Muscle of back (tissue), 11 donors: ENCODE data around the gene TNFAIP8L2. TPM values are rescaled to one million over a fixed set of nuclear protein-coding genes. Genes with fewer than 3 reads are reported as not detected.

Source experiments
- DNase-seq, 3 donors: peaks; one replicate each; pipeline versions ENCODE4 v3.0.0 to v3.0.0-alpha.2; 2013
- polyA plus RNA-seq, 10 donors: library from polyadenylated mRNA; unstranded; fragments of 120-200 nt; gene quantifications; one replicate each; pipeline ENCODE4 v1.2.1, GENCODE V29; 2013; ENCODE audit not compliant: insufficient read length in 10 of 10

The TNFAIP8L2 gene
- polyA plus RNA-seq, 10 donors, result 1.3 to 2.7 (median 2.2) TPM

DNA sequence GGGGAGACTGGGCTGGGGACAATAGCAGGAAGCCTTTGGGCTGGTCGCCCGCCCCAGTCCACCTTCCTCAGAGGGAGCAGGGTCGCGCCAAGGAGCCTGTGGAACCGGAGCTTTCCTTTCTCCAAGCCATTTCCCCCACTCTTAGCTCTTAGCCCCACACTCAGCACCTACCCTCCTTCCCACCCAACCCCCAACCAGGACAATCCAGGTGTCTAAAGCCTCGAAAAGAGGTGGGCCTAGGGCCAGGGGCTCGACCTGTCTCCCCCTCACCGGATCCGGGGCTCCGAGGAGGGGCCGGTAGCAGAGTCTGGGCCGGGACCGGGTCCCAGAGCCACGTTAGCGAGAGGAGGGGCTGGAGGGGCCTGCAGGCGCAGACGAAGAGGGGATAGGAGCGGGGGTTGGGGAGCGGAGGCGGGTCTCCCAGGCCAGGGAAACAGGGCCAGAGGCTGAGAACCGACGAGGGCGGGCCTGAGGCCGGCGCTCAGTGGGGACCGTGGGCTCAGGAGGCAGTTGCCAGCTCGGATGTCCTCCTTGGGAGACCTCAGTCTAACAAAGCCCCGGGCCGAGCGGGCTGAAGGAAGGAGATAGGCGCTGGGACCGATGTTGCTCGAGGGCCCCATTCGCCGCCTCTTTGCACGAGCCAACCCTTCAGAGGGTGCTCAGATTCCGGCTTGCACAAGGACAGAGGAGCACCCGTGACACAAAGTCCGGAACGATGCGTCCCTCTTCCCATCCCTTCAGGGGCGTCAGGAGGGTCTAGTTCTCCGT is 11.0 kb upstream of the TNFAIP8L2 start:
- peak in 1 of 3 donors; percentile 81 for DNase-seq

GRCh38 chr1:151146072-151146411 is 10.4 kb upstream of the TNFAIP8L2 start:
- no peak for DNase-seq

DNA sequence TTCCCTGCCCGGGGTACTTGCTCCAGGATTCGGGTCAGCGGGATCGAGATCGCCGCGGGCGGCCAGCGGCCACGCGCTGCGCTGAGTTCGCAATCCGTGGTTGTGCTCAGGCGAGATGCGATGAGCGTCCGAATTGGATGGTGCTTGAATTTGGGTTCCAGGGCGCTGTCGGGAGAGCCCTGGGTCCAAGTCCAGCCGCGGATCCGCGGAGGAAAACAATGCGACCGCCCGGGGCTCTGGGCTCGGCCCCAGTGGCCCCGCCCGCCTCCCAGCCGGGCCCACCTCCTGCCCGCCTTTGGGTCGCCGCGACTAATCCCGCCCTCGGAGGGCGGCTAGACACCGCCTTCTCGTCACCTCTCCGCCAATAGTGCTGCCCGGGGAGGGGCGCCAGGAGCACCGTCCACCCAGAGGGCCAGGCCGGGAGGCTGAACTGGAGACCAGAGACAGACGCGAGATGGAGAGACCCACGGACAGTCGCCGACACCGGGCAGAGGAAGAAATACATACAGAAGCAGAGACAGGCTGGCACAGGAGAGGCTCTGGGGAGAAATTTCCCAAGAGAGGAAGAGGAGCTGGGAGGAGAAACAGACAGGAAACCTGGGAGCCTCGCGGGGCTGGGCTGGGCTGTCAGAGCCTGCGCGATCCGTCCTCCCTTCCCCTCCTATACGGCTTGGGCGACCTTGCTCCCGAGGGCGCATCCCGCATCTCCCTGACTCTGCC is 9.9 kb upstream of the TNFAIP8L2 start, which contains the start of gene SEMA6C:
Gene SEMA6C, minus strand, starts transcription at position 220 of the 720 bp plus-strand sequence. CDS start 4,010 bp downstream, outside the sequence.
- DNase-seq, result peak; percentile 94 to 98 (median 96)

DNA sequence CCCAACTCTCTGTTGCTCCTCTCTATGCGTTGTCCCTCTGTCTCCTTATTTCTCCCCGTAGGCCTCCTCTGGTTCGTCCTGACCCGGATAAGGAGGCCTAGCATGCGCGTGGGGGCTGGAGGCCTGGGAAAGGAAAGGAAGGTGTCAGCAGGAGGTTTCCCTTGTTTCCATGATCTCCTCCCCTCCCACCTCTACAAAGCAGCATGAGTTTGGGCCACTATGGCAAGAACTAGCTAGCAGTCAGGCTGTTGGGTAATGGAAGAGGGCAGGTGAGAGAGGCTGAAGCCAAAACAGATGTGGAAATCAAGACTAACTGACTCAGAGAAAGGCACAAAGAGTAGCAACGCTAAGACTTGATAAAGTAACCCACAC is 9.3 kb upstream of the TNFAIP8L2 start:
- DNase-seq, result no peak

DNA sequence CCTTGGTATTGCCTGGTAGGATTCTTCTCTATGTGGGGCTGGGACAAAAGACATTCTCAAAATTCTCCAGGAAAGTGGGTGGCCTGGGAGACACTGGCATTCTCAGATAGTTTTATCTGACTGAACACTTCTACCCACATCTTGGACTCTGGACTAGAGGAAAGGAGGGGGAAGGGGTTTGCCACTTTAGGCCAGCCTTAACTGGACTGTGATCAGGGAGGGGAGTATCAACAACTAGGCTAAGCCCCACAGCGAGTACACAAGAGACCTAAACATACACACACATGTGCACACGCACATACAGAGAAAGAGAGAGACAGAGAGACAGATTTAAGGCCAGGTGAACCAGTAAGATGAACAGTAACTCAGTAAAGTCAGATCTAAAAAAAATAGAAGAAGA is 8.8 kb upstream of the TNFAIP8L2 start:
- DNase-seq, result no peak

GRCh38 chr1:151157067-151157531 is 650 bp downstream of the TNFAIP8L2 start:
- peak in 1 of 3 donors; percentile 23 for DNase-seq

GRCh38 chr1:151158326-151158725 is 1.9 kb downstream of the TNFAIP8L2 start:
- no peak for DNase-seq

- DNase-seq, result no peak
Observed at GRCh38 chr1:151158751-151159251, 2.4 kb downstream of the TNFAIP8L2 start.

GRCh38 chr1:151159373-151159772 is 2.9 kb downstream of the TNFAIP8L2 start:
- peak in 1 of 3 donors; percentile 29 for DNase-seq

DNA sequence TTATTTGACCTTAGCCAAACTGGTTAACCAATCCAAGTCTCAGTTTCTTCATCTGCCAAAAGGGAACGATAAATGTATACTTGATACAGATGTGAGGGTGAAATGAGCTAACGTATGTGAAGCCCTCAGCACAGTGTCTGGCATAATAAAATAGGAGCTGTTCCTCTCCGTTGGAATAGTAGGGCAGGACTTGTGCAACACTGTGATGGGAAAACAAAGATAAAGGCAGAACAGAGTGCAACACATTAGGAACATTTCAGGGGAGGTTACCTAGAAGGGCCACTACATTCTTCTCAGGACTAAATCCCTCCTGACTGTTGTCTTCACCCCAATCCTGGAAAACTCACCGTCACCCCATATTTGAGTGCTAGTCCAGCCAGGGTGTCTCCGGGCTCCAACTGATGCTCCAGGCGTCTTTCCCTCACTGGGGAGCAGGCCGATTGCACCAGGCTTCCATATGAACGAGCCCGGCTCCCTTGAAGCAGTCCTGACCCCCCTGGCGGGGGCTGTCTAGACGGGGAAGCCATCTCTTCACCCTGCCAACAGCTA is 8.4 kb downstream of the TNFAIP8L2 start:
- no peak for DNase-seq

DNA sequence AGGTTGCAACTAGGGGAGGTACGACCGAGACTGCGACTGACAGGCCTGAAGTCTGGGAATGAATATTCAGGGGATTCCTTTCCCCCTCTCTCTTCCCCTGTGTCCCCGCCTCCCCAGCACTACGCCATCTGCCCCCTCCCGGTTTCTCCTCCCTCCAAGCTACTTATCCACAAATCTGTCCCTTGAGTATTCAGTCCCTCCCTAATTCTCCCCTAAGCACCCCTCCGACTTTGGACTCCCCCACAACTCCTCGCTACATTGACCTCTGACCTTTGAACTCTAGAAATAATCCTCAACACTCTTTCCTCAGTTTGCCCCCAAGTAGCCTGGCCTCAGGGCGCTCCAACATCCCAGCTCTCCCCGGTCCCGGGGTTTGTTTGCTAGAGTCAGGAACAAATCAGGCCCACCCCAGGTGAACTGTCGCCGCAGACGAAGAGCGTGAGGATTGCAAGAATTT is 8.9 kb downstream of the TNFAIP8L2 start:
- DNase-seq, result peak in 2 of 3 donors; percentile 57 to 70

DNA sequence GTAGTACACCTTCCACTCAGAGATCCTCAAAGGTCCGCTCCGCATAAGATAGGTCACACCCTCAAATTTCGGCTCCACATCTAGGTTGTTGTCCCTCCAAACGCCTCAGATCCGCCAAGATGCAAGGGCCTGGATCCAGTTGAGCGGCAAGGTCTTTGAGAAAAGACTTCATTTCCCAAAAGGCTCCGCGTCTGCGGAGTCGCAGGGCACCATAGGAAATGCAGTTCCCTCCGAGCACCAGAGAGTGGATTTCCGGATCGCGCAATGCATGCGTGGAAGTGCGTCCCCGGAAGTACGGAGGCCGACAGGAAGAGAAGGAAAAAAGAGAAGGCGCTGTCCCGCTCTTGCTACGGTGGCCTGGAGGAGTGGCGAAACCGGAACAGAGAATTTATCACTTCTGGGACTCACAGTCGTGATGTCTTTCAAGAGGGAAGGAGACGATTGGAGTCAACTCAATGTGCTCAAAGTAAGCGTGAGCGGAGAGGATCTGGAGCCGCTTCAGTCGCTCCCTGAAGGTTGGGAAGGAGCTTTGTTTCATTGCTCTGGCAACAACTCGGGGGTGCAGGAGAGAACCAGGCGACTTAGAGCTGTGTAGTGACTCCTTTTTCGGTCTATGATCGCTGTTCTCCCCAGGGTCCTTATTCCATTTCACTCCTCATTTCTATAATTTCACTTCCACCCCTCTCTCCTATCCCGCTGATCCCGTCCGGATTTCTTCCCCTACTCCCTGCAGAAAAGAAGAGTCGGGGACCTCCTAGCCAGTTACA is 9.5 kb downstream of the TNFAIP8L2 start, which contains the start of the genes LYSMD1 and SCNM1:
Gene LYSMD1, minus strand, starts transcription at position 165 of the 767 bp plus-strand sequence. CDS start 644 bp downstream, outside the sequence.
Gene SCNM1, plus strand, starts transcription at position 407 of the 767 bp plus-strand sequence. Its CDS starts 9 bp downstream, at position 416.
- peak; percentile 99 to 100 (median 99) for DNase-seq

DNA sequence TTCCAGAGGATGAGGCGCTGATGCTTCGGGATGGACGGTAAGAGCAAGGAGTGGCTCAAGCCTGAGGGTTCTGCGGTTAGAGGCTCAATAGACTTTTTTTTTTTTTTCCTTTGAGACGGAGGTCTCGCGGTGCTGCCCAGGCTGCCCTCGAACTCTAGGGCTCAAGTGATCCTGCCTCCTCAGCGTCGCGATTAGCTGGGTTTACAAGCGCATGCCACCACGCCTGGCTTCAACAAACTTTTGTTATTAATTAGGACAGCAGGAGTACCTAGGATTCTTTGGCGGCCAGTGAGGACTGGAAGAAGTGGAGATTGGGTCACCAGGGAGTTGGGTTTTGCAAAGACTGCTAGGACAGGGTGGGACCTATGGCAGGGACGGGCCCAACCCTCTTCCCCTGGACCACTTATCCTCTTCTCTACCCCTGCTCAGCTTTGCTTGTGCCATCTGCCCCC is 10.1 kb downstream of the TNFAIP8L2 start:
- DNase-seq, result no peak

DNA sequence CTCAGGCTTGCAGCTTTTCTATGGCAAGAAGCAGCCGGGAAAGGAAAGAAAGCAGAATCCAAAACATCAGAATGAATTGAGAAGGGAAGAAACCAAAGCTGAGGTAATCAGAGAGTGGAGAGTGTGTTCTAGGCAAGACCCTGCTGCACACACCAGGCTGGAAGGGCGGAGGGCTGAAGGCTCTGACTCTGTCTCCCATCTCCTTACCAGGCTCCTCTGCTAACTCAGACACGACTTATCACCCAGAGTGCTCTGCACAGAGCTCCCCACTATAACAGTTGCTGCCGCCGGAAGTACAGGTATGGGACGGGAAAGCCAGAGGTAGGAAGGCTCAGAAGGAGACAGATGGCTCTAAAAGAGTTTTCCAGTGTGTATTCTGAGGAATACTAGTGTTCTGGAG is 10.7 kb downstream of the TNFAIP8L2 start:
- DNase-seq, result no peak

- no peak for DNase-seq
Observed at GRCh38 chr1:151171190-151171589, 14.7 kb downstream of the TNFAIP8L2 start.

- DNase-seq, result peak; percentile 57 to 75 (median 68)
Observed at GRCh38 chr1:151175041-151175741, 18.7 kb downstream of the TNFAIP8L2 start.

GRCh38 chr1:151175863-151176262 is 19.4 kb downstream of the TNFAIP8L2 start, which contains the start of gene TMOD4:
Gene TMOD4 (minus strand): TSS chr1:151175981. CDS start chr1:151174875, 1,106 bp downstream.
- DNase-seq, result no peak

DNA sequence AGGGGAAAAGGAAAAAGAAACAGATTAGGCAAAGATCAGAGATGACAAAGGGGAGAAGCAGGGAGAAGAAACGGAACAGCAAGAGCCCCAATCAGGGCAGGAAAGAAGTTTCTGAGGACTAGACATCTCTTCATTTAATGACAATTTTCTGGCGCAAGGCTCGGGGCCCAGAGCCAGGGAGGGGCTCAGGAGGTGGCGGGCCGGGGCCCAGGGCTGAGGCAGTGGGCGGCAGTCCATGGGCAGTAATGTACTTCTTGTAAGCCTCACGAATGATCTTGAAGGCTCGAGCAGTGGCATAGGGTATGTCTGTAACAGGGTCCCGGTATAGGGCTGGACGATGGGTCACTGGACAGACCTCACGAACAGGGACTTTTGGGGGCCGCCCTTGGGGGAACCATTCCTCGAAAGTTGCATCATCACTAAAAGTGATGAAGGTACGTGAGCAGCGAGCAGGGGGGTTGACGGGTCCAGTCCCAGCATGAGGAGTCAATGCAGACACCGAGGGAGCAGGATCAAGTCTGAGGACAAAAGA is 20.1 kb downstream of the TNFAIP8L2 start:
- no peak for DNase-seq

GRCh38 chr1:151184211-151184610 is 27.8 kb downstream of the TNFAIP8L2 start:
- DNase-seq, result no peak

DNA sequence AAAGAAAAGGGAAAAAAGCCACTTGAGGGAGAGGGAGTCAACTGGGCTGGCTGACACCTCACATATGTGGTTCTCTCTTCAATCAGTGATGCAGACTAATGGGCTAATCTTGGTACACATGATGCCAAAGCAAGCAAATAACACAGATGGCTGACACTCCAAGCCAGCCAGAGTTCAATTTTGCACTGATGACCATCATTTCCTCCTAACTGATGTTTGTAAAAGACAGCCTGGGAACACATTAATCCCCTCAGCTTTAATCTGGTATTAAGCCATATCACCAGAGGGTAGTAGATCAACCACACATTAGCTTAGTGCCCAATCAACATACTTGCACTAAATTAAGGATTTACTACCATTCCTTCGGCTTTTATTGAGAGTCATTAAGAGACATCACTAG is 30.8 kb downstream of the TNFAIP8L2 start:
- no peak for DNase-seq
